Panc1 (cell line): ENCODE measurements around the gene SGPL1. TPM values are rescaled to one million over a fixed set of nuclear protein-coding genes. Genes with fewer than 3 reads are reported as not detected.
"Not testable (repeated sequence)": the region's sequence is repeated elsewhere in the genome, so short reads cannot be mapped to it uniquely, and the experiment has no call there.

Source experiments
- ATAC-seq: fragments of 200-7000 bp; cut with Tn5 transposase; 2 replicates; pipeline ENCODE4 v1.9.1; 2020; ENCODE audit warnings: mild to moderate bottlenecking, moderate library complexity
- BruUV-seq: library from RNA; stranded (reverse); fragments of 400-500 nt; replicated peaks from 2 replicates; lab custom pipeline; 2021; lab: Mats Ljungman, UMichigan
- CTCF ChIA-PET: fragments of 300-600 bp; sonication (Branson Sonifier 250); formaldehyde crosslinking; loops from one replicate; lab custom pipeline; 2022; ENCODE audit warnings: antibody characterized with exemption; lab: Charles Lee
- POLR2A ChIA-PET: fragments of 300-600 bp; sonication (Branson Sonifier 250); formaldehyde crosslinking; loops from one replicate; lab custom pipeline; 2022; ENCODE audit warnings: antibody characterized with exemption; lab: Charles Lee
- DNase-seq: peaks from one replicate; pipeline ENCODE4 v3.0.0-alpha.2; 2010; ENCODE audit warnings: low read depth, low spot score
- H3K27ac ChIP-seq: 2 replicates; pipeline ENCODE4 v1.5.1; 2011; ENCODE audit warnings: mild to moderate bottlenecking, low read length, inconsistent platforms
- H3K27me3 ChIP-seq: fragments of 200-500 bp; sonication (Bioruptor generic); 2 replicates; pipeline ENCODE4 v1.6.0; 2014; ENCODE audit warnings: low read length, inconsistent platforms; ENCODE audit not compliant: control insufficient read depth, insufficient read depth
- H3K36me3 ChIP-seq: fragments of 200-500 bp; sonication (Bioruptor generic); 2 replicates; pipeline ENCODE4 v1.5.1; 2014; ENCODE audit warnings: inconsistent platforms, mild to moderate bottlenecking, low read length, moderate library complexity; ENCODE audit not compliant: control insufficient read depth, insufficient read depth
- H3K4me1 ChIP-seq: 2 replicates; pipeline ENCODE4 v1.5.1; 2011; ENCODE audit warnings: inconsistent platforms, mild to moderate bottlenecking, low read length, moderate library complexity; ENCODE audit not compliant: control insufficient read depth, insufficient read depth
- H3K4me3 ChIP-seq, 2 experiments: 2 replicates each; pipeline ENCODE4 v1.5.1; 2011 to 2012; ENCODE audit warnings: low read depth in 2 of 2, low read length in 2 of 2, mild to moderate bottlenecking in 2 of 2, inconsistent platforms in 1 of 2, moderate library complexity in 1 of 2
- H3K9me3 ChIP-seq: fragments of 200-500 bp; sonication (Bioruptor generic); 2 replicates; pipeline ENCODE4 v1.5.1; 2014; ENCODE audit warnings: low read depth, mild to moderate bottlenecking, inconsistent platforms, low read length, moderate library complexity; ENCODE audit not compliant: control insufficient read depth, insufficient read depth
- POLR2AphosphoS5 ChIP-seq: IDR thresholded peaks from 2 replicates; pipeline ENCODE4 v1.6.1; 2012; ENCODE audit warnings: mild to moderate bottlenecking, low read depth, low read length, moderate library complexity
- SIN3A ChIP-seq: IDR thresholded peaks from 2 replicates; pipeline ENCODE4 v1.6.1; 2012; ENCODE audit warnings: low read depth, mild to moderate bottlenecking, low read length, moderate library complexity, borderline replicate concordance; ENCODE audit not compliant: insufficient read depth
- TCF7L2 ChIP-seq: IDR thresholded peaks from 2 replicates; pipeline ENCODE4 v1.6.1; 2011; ENCODE audit warnings: mild to moderate bottlenecking, low read depth, low read length, inconsistent platforms
- in situ Hi-C: cut with HindIII; loops from 2 replicates; pipeline ENCODE4 v1.10.0; 2016; ENCODE audit warnings: low sequenced_read_pairs, low pct_unique_long_range_greater_than_20kb
- intact Hi-C: fragments of 100-400 bp; cut with micrococcal nuclease; formaldehyde crosslinking; loops from one replicate; pipeline ENCODE4 v1.10.0; 2022; ENCODE audit not compliant: unreplicated experiment
- total RNA-seq: library from RNA; stranded (reverse); gene quantifications from one replicate; pipeline ENCODE4 v1.2.1, GENCODE V29; 2021; ENCODE audit not compliant: unreplicated experiment
- TF ChIP-seq, protein P1 (sequence below), 2 experiments: IDR thresholded peaks; 2 replicates each; pipeline ENCODE4 v1.6.1; 2011 to 2012; ENCODE audit warnings: low read depth in 2 of 2, control low read depth in 1 of 2, low read length in 1 of 2, mild to moderate bottlenecking in 1 of 2, moderate library complexity in 1 of 2; ENCODE audit not compliant: insufficient read depth in 1 of 2
- TF ChIP-seq, protein P2 (sequence below): fragments of 450-650 bp; IDR thresholded peaks from 2 replicates; pipeline ENCODE4 v1.5.1; 2017; ENCODE audit warnings: mild to moderate bottlenecking

SGPL1 gene
- total RNA-seq, 1 experiment from 2014 or later, result 103 TPM

DNA sequence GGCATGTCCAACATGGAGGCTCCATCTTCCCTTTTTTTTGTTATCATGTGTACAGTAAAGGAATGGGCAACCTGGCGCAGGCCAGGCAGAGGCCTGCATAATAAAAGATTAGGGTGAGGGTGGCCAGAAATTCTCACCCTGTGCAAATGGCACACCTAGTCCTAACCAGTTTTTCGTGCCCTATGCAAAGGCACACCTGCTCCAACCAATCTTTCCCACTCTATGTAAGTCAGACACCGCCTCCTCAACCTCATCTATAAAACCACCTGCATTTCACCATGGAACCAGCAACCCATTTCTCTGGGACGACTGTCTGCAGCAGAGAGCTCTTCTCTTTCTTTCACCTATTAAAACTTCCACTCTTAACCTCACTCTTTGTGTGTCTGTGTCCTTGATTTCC lies 46.6 kb upstream of the SGPL1 start:
- no TSS peak for BruUV-seq
- intact Hi-C loops, result no loop called here
- CTCF ChIA-PET, result no interaction called here
- Histone ChIP-seq H3K4me1 (no peaks in the 10 kb centered on the region), H3K27ac (no peak overlapping the region), H3K27me3 (peaks cover 2% of the 10 kb centered on the region; the same call in 1 of the 2 replicates), H3K4me3 (no peak overlapping the region), H3K9me3 (no peaks in the 10 kb centered on the region), H3K36me3 (no peaks in the 10 kb centered on the region)
- no peak for ATAC-seq
- DNase-seq, result no peak
- POLR2A ChIA-PET, result no interaction called here
- in situ Hi-C loops, result no loop called here
- TF ChIP-seq, protein P1, sequence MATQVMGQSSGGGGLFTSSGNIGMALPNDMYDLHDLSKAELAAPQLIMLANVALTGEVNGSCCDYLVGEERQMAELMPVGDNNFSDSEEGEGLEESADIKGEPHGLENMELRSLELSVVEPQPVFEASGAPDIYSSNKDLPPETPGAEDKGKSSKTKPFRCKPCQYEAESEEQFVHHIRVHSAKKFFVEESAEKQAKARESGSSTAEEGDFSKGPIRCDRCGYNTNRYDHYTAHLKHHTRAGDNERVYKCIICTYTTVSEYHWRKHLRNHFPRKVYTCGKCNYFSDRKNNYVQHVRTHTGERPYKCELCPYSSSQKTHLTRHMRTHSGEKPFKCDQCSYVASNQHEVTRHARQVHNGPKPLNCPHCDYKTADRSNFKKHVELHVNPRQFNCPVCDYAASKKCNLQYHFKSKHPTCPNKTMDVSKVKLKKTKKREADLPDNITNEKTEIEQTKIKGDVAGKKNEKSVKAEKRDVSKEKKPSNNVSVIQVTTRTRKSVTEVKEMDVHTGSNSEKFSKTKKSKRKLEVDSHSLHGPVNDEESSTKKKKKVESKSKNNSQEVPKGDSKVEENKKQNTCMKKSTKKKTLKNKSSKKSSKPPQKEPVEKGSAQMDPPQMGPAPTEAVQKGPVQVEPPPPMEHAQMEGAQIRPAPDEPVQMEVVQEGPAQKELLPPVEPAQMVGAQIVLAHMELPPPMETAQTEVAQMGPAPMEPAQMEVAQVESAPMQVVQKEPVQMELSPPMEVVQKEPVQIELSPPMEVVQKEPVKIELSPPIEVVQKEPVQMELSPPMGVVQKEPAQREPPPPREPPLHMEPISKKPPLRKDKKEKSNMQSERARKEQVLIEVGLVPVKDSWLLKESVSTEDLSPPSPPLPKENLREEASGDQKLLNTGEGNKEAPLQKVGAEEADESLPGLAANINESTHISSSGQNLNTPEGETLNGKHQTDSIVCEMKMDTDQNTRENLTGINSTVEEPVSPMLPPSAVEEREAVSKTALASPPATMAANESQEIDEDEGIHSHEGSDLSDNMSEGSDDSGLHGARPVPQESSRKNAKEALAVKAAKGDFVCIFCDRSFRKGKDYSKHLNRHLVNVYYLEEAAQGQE (IDR thresholded peaks at IDR 0.05; ENCODE audit: insufficient read depth in 1 of 2, low read depth in 2 of 2, low read length in 1 of 2), result no peak
- TF ChIP-seq, protein P2, sequence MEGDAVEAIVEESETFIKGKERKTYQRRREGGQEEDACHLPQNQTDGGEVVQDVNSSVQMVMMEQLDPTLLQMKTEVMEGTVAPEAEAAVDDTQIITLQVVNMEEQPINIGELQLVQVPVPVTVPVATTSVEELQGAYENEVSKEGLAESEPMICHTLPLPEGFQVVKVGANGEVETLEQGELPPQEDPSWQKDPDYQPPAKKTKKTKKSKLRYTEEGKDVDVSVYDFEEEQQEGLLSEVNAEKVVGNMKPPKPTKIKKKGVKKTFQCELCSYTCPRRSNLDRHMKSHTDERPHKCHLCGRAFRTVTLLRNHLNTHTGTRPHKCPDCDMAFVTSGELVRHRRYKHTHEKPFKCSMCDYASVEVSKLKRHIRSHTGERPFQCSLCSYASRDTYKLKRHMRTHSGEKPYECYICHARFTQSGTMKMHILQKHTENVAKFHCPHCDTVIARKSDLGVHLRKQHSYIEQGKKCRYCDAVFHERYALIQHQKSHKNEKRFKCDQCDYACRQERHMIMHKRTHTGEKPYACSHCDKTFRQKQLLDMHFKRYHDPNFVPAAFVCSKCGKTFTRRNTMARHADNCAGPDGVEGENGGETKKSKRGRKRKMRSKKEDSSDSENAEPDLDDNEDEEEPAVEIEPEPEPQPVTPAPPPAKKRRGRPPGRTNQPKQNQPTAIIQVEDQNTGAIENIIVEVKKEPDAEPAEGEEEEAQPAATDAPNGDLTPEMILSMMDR, result no peak
- TF ChIP-seq TCF7L2 (no peak), SIN3A (no peak), POLR2AphosphoS5 (no peak)

DNA sequence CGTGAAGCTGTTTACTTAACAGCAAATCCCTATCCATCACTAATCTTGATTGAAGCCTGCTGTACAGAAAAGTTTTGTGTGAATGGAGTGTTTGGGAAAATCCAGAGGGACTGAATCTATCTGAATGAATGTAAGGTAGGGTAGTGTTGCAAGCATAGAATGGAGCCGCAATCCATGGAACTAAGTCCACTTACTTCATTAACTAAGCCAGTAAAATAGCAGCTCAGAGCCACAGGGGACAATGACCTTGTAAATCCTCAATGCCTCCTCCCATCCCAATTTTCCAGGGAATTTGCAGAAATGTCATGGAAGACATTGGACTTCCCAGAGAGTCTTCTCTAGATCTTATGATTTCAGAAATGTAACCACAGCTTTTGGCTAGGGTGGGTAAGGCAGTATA lies 45.7 kb upstream of the SGPL1 start:
- in situ Hi-C loops, result no loop called here
- intact Hi-C loops, result no loop called here
- Histone ChIP-seq H3K27ac (no peak overlapping the region), H3K4me1 (no peaks in the 10 kb centered on the region), H3K4me3 (no peak overlapping the region), H3K9me3 (no peaks in the 10 kb centered on the region), H3K36me3 (no peaks in the 10 kb centered on the region), H3K27me3 (peaks cover 2% of the 10 kb centered on the region; the same call in 1 of the 2 replicates)
- BruUV-seq, result no TSS peak
- DNase-seq (no peak), ATAC-seq (no peak)
- POLR2A ChIA-PET, result no interaction called here
- CTCF ChIA-PET, result no interaction called here
- TF ChIP-seq TCF7L2 (no peak), POLR2AphosphoS5 (no peak), SIN3A (no peak)
- TF ChIP-seq, protein P1 (IDR thresholded peaks at IDR 0.05; ENCODE audit: insufficient read depth in 1 of 2, low read depth in 2 of 2, low read length in 1 of 2), result no peak
- TF ChIP-seq, protein P2, result no peak

DNA sequence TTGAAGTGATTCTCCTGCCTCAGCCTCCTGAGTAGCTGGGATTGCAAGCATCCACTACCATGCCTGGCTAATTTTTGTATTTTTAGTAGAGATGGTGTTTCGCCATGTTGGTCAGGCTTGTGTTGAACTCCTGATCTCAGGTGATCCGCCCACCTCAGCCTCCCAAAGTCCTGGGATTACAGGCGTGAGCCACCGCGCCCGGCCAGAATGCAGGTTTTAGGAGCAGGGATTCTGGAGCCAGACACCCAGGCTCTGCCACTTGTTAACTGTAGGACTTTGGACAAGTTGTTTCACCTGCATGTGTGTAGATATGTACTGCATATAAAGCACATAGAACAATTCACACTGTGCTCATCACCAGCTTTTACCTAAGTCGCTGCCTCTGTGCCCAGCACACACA lies 45.2 kb upstream of the SGPL1 start:
- ATAC-seq, H3K27ac ChIP-seq, DNase-seq, in situ Hi-C loops, H3K36me3 ChIP-seq, H3K9me3 ChIP-seq, H3K4me3 ChIP-seq, POLR2A ChIA-PET, BruUV-seq, H3K27me3 ChIP-seq, H3K4me1 ChIP-seq, intact Hi-C loops, CTCF ChIA-PET: not testable (repeated sequence)
